Activated T-cell treated with anti-CD3 and anti-CD28 coated beads for 4 hours (primary cell): ENCODE measurements around the gene SORCS3.

Experiments
- DNase-seq: peaks from one replicate; pipeline ENCODE4 v3.0.0-alpha.2; 2020

SORCS3 gene

DNA sequence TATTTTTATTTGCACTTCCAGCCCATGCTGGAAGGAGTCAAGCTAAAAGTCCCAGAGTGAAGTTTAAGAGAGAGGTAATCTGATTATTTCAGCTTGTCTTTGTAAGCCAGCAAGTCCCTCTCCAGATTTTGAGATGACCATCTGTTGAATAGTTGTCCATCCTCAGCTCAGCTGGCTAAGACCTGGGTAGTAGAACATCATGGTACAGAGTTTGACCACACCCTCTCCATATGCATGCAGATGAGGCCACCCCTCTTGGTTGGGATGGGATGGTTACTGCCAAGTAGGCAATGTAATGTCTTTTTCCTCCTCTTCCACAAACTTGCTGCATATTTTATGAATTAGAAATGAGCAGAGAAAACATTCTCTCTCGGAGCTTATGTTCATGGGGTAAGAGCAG lies 639.8 kb downstream of the SORCS3 start:
- no peak for DNase-seq

DNA sequence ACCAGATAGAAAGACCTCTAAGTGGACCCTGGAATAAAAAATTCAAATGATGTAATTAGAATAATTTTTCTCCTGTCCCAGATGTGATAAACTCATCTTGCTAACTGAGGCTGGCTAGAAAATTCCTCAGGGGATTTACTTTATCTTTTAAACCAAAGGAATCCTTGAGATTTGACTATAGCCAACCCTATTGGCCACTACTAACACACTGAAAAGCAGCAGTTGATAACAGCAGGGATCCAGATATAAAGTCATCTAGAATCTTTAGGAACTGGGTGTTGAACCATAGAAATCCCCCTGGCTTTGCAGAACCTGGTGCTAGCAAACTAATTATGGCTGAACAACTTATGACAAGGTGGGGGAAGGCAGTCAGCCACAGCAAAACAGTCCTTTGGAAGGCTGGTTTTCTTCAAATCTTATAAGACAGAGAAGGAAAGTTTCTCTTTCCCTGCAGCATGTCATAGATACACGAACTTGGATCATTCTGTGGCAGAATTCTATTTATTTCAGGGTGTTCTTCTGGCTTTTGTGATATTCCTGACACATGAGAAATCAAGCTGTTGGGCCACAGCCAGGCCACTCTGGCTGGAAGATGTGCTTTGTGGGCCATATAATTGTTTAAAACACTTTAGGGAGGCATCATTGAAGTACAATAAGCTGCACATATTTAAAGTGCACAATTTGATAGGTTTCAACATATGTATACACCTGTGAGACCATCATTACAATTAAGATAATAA lies 643.6 kb downstream of the SORCS3 start:
- DNase-seq = no peak

DNA sequence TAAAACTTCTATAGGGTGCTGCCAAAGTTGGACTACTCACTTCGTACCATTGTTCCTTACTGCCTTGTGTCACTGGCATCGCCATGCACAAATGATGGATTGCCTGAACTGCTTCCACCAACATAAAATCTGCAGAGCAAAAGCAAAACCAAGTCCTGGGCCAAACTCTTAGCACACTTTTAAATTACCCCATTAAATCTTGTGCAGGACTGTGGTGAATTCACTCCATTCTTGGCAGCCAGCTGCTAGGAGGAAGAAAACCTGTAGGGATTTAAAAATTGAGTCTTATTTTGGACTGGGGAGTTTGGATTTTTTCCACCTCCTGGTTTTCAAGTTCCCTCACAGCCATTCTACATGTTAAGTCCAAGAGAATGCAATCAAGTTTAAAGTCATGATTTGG lies 646.9 kb downstream of the SORCS3 start:
- no peak for DNase-seq

DNA sequence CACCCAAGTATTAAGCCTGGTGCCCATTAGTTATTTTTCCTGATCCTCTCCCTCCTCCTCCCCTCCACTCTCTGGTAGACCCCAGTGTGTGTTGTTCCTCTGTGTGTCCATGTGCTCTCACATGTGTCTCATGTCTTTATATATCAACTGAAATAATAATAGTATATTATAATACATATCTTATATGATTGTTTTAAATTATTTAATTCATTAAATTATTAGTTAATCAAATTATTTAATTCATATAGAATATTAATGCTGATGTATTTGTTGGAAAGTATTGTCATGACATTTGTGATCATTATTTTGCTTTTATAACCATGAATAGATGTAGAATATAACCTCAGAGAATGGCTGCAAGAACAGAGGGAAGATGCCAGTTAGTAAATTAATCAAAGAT lies 647.5 kb downstream of the SORCS3 start:
- DNase-seq = no peak

DNA sequence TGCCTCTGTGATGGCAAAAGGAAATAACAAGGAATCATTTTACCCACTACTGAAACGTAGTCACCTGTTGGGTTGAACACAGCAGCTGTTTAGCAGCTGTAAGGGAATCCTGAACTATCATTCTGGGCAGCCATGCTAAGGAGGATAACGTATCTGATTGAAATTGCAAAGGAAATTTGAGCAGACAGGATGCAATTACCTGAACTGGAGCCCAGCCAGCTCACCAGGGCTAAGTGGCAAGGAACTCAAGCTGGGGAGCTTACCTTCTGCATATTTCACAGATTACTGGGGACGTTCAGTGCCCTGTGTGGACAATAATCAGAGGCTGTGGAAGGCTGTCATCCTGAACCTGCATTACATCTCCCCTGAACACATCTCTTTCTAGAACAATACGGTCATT lies 650.5 kb downstream of the SORCS3 start:
- no peak for DNase-seq

DNA sequence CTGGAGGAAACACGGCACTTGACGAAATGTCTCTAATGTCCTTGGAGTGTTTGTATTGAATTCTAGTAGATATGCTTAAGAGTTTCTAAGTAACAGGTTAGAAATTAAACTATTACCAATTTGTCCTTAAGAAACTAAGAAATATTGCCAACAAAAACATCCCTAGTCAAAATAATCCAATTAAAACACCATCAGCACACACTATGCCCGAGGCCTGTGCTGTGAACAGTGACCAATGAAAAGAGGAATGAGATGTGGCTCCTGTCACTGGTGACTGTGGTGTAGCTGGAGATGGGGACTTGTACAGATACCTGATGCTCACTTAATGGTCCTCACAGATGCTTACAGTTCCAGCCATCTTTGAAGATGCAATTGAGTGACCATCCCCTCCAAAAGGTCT lies 651.1 kb downstream of the SORCS3 start:
- no peak for DNase-seq
